ENCODE measurements around the gene IKBKG.
"Not testable (repeated sequence)": the region's sequence is repeated elsewhere in the genome, so short reads cannot be mapped to it uniquely, and the experiment has no call there.

The IKBKG gene

DNA sequence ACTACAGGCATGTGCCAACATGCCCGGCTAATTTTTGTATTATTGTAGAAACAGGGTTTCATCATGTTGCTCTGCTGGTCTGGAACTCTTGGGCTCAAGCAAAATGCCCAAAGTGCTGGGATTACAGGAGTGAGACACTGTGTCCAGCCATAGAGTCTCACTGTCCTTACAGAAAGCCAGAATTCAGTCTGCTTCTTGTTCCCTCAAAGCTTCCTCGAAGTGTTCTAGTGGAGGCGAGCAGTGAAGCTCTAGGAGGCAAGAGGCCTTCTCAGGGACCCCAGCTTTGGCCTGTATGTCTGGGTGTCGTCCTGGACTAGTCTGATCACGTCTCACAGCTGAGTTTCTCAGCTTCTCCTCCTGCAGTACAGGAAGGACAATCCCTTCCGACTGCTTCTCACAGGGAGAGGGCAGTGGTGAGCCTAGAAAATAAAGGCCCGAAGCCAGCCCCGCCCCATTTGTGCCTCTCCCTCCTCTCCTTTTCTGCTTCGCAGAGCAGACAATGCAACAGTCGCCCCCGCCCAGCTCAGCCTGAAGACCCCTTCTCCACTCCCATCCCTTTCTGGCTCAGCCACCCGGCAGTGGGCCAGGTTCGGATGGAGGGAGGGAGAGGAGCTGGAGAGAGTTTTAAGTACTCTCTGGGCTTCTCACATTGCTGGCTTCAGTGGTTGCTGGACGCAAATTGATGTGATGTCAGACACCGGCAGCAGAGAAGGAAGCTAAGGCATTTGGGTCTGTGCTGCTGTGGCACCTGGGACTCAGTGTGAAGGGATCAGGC, 20.3 kb upstream of the IKBKG start:
- FAIRE-seq, result no peak

DNA sequence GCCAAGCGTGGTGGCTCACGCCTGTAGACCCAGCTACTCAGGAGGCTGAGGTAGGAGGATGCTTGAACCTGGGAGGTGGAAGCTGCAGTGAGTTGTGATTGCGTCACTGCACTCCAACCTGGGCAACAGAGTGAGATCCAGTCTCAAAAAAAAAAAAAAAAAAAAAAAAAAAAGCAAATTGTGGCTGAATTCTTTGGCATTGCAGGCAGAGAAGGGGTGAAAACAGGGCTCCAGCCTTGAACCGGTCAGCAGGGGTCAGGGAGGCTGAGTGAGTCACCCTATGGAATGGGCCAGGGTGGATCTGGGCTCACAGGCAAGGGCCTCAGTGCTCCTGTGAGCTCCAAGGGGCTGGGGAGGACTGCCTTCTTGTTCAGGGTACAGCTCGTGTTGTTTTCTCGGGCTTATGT, 18.2 kb upstream of the IKBKG start:
- FAIRE-seq, result no peak

GRCh38 chrX:154530286-154530685, 17.1 kb upstream of the IKBKG start:
- FAIRE-seq, result no peak

- no peak for FAIRE-seq
Observed at GRCh38 chrX:154531626-154532025, 15.8 kb upstream of the IKBKG start.

- no peak for FAIRE-seq
Observed at GRCh38 chrX:154532690-154533089, 14.7 kb upstream of the IKBKG start.

- peak; percentile 53 for FAIRE-seq
Observed at GRCh38 chrX:154534526-154535322, 12.7 kb upstream of the IKBKG start.

- FAIRE-seq, result no peak
Observed at GRCh38 chrX:154535892-154536291, 11.5 kb upstream of the IKBKG start.

- no peak for FAIRE-seq
Observed at GRCh38 chrX:154539077-154539476, 8.3 kb upstream of the IKBKG start.

DNA sequence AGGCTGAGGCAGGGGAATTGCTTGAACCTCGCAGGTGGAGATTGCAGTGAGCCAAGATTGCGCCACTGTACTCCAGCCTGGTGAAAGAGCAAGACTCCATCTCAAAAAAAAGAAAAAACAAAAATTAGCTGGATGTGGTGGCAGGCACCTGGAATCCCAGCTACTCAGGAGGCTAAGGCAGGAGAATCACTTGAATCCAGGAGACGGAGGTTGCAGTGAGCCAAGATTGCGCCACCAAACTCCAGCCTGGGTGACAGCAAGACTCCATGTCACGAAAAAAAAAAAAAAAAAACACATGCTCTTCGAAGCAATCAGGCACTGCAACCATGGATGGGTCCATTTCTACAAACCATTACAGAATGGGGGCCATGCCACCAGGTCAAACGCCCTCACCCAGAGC, 7.1 kb upstream of the IKBKG start:
- not testable (repeated sequence) for FAIRE-seq

GRCh38 chrX:154540897-154541535, 6.4 kb upstream of the IKBKG start:
- FAIRE-seq, result no peak

DNA sequence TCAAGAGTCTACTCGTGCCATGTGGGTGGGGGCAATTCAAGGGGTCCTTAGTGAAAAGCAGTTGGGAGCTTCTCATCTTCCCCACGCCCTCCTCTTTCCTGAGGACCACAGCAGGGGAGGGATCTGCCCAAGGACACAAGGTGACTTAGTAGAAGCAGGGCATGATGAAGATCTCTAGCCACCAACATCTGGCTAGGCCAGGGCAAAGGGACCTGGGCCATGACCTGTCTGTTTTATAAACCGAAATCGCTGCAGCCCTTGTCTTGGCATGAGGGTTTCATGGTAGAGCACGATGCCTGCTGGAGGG, 5.9 kb upstream of the IKBKG start:
- no peak for FAIRE-seq

DNA sequence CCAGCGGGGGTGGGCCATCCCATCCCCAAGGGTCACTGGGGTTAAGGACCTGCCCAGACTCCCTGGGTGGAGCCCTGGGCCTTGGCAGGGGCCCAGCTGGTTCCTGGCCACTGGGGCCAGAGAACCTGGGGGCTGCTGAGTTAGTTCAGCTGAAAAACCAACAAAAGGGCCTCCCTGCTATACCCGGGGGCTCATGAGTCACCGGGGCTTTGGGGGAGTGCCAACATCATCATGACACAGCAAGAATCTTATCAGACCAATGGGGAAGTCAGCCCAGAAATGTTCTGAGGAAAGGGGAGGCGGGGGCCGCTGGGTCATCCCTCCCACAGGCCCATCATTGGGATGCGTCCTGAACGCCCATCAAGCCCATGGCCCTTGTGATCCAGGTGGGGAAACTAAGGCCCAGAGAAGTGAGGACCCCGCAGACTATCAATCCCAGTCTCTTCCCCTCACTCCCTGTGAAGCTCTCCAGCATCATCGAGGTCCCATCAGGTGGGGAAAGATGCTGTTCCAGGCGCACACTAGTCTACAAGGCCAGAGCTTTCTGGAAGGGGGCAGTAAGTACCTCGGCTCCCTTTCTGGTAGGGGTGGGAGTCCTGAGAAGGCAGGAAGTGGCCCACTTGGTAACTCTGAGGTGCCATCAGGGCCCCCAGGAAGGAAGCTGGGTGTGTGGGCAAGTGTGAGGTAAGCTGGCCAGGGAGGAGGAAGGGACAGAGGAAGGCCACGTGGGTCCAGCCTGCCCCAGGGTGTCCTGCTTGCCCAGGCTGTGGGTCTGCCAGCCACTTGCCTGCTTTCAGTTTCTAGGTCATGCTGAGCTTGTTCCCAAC, 5.3 kb upstream of the IKBKG start:
- no peak for FAIRE-seq

GRCh38 chrX:154542723-154543424, 4.5 kb upstream of the IKBKG start:
- FAIRE-seq, result no peak

DNA sequence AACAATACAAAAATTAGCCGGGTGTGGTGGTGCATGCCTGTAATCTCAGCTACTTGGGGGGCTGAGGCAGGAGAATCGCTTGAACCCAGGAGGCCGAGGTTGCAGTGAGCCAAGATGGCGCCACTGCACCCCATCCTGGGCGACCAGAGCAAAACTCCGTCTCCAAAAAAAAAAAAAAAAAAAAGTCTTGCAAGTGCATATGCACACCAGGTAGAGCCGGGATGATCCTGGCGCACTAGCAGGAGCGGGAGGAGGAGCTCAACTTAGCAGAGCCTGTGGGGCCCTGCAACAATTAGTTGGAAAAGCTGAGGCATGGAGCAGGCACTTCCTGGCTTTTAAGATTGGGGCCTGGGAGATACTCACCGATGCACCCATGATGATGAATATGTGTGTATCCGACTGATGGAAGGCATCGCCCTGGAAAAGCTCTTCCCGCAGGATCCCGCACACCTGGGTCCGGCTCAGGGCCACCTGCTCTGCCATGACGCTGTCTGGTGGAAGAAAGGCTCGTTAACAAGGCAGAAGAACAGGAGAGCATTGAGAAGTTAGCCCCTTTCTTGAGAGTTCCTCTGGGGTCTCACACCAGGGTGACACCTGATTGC, 1.6 kb upstream of the IKBKG start:
- no peak for FAIRE-seq

DNA sequence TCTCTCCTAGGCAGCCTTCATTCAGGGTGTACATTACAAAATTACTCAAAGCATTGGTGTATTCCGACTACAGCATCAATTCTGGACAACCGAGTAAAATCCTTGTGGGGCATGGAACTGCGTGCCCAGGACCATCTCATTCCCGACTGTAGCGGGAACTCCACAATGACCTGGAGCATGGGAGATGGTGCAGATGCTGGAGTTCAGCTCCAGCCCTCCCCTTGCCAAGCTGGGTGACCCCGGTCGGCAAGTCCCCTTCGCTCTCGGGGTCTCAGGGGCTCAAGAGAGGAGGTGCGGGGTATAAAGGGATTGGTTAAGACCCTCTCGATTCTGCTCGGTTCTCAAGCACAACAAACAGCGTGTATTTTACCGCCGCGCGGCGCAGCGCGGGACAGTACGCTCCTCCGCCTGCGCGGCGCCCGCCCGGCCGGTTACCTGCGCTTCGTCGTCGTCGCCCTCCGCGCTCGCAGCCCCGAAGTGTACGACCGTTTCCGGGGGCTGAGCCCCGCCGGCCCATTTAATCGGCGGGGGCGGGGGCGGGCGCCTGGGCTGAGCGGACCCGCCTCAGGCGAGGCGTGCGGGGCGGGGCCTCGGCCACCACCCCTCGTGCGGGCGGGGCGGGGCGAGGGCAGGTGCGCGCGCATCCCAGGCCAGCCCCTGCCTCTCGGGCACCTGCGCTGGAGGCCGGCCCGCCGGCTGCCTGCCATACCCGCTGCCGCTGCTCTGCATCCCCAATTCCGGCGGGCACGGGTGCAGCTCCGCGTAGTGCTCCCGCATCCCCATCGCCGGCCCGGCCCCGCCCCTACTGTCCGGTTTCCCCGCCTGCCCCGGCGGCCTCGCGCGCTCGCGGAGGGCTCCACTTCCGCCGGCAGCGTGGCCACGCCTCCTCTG, 821 bp upstream of the IKBKG start, which contains the start of gene G6PD:
Gene G6PD (minus strand): TSS at position 493 of the 891 bp plus-strand sequence. CDS start 691 bp downstream, outside the sequence.
- FAIRE-seq, result no peak

DNA sequence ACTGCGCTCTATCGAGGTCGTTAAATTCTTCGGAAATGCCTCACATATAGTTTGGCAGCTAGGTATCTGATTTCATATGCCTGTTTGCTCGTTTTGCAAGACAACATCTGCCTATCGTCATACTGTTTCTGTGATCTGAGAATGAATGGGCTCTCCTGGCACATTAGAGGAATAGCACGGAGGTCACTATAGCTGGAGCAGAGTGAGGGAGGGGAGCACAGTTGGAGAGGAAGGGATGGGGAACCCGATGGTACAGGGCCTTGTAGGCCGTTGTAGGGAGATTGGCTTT, 552 bp downstream of the IKBKG start:
- FAIRE-seq, result no peak

DNA sequence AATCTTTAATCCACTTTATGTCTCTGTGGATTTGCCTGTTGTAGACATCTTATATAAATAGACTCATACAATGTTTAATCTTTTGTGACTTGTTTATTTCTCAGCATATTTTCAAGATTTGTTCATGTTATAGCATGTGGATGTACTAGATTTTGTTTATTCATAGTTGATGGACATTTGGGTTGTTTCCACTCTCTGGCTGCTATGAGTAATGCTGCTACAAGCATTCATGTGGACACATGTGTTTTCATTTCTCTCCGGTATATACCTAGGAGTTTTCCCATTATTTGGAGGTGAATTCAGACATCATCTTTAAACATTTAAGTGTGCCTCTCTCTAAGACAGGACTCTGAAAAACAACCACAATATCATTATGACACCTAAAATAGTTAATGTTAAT, 2.3 kb downstream of the IKBKG start:
- FAIRE-seq, result no peak

DNA sequence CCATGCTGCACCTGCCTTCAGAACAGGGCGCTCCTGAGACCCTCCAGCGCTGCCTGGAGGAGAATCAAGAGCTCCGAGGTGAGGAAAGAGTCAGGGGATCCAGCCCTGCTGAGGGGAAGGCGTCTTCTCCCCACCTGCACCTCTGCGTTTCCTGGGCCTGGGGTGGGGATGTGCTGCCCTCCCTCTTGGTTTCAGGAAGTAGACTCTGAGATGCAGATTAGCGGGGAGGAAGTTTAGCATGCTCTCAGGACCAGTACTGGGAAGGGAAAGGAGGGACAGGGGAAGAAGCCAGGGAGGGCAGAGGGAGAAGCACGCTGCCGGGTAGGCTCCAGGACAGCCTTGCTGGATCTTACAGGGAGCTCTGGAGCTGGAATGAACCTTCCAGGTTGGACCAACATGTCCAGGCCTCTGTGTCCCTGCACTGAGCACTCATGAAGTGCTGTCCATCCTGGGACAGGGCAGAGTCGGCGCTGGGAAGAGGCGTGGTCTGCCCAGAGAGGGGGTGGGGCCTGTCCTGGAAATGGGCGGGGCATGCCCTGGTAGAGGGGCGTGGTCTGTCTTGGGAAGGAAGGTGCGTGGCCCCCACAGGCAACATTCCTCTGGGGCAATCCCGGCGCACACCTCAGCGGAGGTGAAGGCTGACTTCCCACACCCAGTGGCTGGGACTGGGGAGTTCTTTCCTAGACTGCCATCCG, 4.8 kb downstream of the IKBKG start:
- FAIRE-seq, result not testable (repeated sequence)

- not testable (repeated sequence) for FAIRE-seq
Observed at GRCh38 chrX:154558060-154558690, 10.8 kb downstream of the IKBKG start.

- FAIRE-seq, result not testable (repeated sequence)
Observed at GRCh38 chrX:154558896-154559295, 11.5 kb downstream of the IKBKG start.
